Effector memory CD8-positive, alpha-beta T cell (primary cell): Measurements from ENCODE around the gene AQP6.

Experiments used
- ATAC-seq: fragments of 150-1000 bp; cut with Tn5 transposase; replicated peaks from 2 replicates; pipeline ENCODE4 v1.10.0; 2021; ENCODE audit warnings: mild to moderate bottlenecking, moderate library complexity
- DNase-seq, 3 experiments: peaks; one replicate each; pipeline ENCODE4 v3.0.0; 2021
- H3K27ac Mint-ChIP-seq, 2 donors: one replicate each; pipeline ENCODE4 v1.8.0; 2022; ENCODE audit warnings: mild to moderate bottlenecking in 2 of 2, mixed read lengths in 2 of 2, moderate library complexity in 2 of 2
- H3K27me3 Mint-ChIP-seq, 2 donors: one replicate each; pipeline ENCODE4 v1.8.0; 2022; ENCODE audit warnings: mixed read lengths in 2 of 2
- H3K36me3 Mint-ChIP-seq: one replicate; pipeline ENCODE4 v1.8.0; 2022; ENCODE audit warnings: mild to moderate bottlenecking, moderate library complexity, mixed read lengths; ENCODE audit not compliant: insufficient read depth
- H3K4me1 Mint-ChIP-seq, 2 donors: one replicate each; pipeline ENCODE4 v1.8.0; 2022; ENCODE audit warnings: low read depth in 2 of 2, mixed read lengths in 2 of 2
- H3K4me3 Mint-ChIP-seq, 2 donors: one replicate each; pipeline ENCODE4 v1.8.0; 2022; ENCODE audit warnings: mild to moderate bottlenecking in 2 of 2, mixed read lengths in 2 of 2, moderate library complexity in 2 of 2
- H3K9me3 Mint-ChIP-seq, 2 donors: one replicate each; pipeline ENCODE4 v1.8.0; 2022; ENCODE audit warnings: mixed read lengths in 2 of 2

Gene AQP6

GRCh38 chr12:49947593-49948226, 25.0 kb upstream of the AQP6 start:
- no peak overlapping the region for H3K4me3 Mint-ChIP-seq

DNA sequence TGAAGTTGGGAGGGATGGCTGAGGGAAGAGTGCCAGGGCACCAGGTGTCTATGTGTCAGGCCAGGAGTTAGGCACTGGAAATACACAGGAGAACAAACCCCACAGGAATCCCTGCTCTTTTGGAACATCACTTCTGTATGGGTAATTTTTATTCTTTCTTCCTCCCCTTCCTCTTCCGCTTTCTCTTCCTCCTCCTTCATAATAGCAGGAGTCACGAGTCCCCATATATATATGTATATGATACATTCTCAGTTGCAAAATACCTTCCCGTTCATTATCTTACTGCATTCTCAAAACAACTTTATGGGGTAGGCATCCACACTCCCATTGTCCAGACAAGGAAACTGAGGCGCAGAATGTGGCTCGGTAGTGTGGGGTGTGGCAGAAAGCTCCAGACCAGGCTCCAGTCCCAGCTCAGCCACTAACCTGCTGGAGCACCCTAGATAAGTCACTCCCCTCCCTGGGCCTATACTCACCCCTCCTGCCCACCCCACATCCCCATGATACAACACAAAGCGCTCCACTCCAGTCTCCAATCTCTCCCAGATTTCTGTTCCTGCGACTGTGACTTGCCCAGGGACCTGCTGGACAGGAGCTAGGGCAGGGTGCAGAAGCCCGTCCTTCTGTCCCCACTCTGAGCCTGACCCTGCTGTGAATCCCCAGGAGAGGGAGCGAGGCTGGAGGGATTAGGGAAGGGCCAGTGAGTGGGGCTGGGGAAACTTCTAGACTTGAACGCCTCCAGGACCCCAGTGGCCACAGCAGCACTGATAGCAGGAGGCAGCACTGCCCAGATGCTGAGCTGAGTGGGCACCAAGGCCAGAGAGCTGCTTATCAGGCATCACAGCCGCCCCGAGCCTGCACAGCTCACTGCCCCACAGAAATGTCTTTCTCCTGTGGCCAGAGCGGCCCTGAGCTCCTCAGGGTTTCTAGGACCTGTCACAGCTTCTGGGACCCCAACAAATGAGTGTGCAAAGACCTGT, 23.6 kb upstream of the AQP6 start:
- H3K36me3 Mint-ChIP-seq: peaks cover 5% of the 10 kb centered on the region
- ATAC-seq (no peak), DNase-seq (no peak)
- no peak overlapping the region for H3K4me3 Mint-ChIP-seq
- H3K27ac Mint-ChIP-seq: no peak overlapping the region
- H3K4me1 Mint-ChIP-seq: peaks cover 8 to 10% of the 10 kb centered on the region in 2 donors
- H3K9me3 Mint-ChIP-seq: no peaks in the 10 kb centered on the region
- peaks cover 29 to 62% of the 10 kb centered on the region in 2 donors for H3K27me3 Mint-ChIP-seq

More at GRCh38 chr12:49947593-49948226, 25.0 kb upstream of the AQP6 start:
- H3K4me1 Mint-ChIP-seq: peaks cover 11 to 14% of the 10 kb centered on the region in 2 donors
- peaks cover 5% of the 10 kb centered on the region for H3K36me3 Mint-ChIP-seq
- ATAC-seq (no peak), DNase-seq (no peak)
- H3K27me3 Mint-ChIP-seq: peaks cover 22 to 48% of the 10 kb centered on the region in 2 donors
- no peaks in the 10 kb centered on the region for H3K9me3 Mint-ChIP-seq
- H3K27ac Mint-ChIP-seq: peak overlapping the region in 1 of 2 donors; percentile 35

DNA sequence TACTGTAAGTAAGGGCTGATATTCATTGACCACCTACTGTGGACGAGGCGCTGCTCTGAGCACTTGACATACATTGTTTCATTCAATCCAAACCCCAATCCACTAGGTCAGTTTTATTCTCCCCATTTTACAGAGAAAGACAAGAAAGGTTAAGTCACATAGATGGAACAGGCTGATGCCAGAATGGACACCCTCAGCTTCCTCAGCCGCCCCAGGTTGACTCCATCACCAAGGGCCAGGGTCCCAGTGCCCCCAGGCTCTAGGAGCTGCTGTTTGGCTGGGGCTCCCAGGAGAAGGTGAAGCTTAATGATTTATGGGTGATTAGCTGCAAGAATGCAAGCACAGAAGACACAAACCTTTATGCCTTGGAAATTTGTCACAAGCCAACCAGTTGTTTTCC, 22.9 kb upstream of the AQP6 start:
- H3K4me1 Mint-ChIP-seq: peaks cover 8 to 10% of the 10 kb centered on the region in 2 donors
- H3K9me3 Mint-ChIP-seq: no peaks in the 10 kb centered on the region
- H3K27ac Mint-ChIP-seq: no peak overlapping the region
- ATAC-seq: no peak
- peaks cover 5% of the 10 kb centered on the region for H3K36me3 Mint-ChIP-seq
- DNase-seq: no peak
- peaks cover 36 to 70% of the 10 kb centered on the region in 2 donors for H3K27me3 Mint-ChIP-seq
- H3K4me3 Mint-ChIP-seq: no peak overlapping the region

DNA sequence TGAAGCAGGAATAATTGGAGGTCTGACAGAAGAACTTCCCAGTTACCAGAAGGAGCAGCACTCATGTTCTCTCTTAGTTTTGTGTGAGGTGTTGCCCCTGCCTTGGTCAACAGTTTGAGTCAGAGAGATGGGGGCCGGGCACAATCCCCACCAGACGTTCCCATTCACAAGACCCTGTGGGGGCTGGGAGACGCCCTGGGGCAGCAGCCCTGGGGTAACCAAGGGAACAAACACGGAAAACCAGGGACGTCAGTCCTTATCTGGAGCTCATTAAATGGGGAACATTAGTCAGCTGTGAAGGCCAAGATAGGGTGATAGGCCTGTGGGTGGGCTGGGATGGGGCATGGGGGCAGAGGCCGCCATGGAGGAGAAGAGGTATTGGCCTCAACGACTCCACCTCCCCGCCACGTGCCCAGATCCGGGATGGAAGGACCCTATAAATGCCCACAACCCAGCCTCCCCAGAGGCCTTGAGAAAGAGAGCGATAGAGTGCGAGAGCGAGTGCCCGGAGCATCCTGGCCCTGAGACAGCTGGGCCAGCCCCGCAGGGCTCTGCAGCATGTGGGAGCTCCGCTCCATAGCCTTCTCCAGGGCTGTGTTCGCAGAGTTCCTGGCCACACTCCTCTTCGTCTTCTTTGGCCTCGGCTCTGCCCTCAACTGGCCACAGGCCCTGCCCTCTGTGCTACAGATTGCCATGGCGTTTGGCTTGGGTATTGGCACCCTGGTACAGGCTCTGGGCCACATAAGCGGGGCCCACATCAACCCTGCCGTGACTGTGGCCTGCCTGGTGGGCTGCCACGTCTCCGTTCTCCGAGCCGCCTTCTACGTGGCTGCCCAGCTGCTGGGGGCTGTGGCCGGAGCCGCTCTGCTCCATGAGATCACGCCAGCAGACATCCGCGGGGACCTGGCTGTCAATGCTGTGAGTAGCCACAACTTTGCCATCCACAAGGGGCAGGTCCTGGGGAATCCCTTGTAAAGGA, 22.2 kb upstream of the AQP6 start, which contains the start of gene AQP2:
Gene AQP2 (plus strand): TSS at position 465 of the 979 bp plus-strand sequence. CDS start 94 bp downstream, at position 559.
- Mint-ChIP-seq H3K27me3 (peaks cover 39 to 74% of the 10 kb centered on the region in 2 donors), H3K9me3 (no peaks in the 10 kb centered on the region), H3K4me1 (peaks cover 4 to 6% of the 10 kb centered on the region in 2 donors), H3K4me3 (no peak within 1 kb of the TSS), H3K36me3 (peaks cover 4% of the 10 kb centered on the region), H3K27ac (no peak within 1 kb of the TSS)
- no peak for DNase-seq
- no peak for ATAC-seq

DNA sequence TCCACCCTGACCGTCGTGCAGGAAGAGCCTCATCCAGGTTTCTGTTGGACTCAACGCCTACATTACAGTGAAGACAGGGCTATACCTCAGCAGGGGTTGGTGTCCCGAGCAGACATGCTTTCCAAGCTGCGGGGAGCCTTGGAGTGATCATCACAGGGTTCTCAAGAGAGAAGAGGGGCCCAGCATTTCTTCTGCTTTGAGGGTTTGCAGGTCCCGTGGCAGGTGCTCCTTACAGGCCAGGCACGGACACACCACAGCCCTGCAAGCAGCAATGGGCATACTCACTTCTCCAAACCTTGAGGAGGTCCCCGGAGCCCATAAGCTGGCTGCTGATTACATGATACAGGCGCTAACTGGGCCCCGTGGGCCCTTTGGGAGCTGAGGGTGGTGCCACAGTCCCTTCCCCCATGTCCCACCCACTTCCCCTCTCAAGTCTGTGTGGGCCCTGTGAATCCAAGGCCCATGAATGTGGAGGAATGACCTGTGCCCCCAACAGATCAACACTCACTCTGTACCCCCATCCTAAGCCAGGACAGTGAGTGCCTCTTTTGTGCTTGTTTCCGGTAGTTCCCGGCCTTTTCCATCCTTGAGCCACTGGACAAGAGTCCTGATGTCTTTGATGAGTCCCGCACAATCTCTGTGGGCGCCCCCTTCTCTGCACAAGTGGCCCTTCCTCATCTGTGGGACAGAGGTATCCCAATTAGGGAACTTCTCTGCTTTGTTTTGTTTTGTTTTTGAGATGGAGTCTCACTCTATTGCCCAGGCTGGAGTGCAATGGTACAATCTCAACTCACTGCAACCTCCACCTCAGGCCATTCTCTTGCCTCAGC, 21.1 kb upstream of the AQP6 start:
- Mint-ChIP-seq H3K4me3 (no peak overlapping the region), H3K36me3 (no peaks in the 10 kb centered on the region), H3K4me1 (no peaks in the 10 kb centered on the region), H3K27me3 (peaks cover 48 to 84% of the 10 kb centered on the region in 2 donors), H3K27ac (no peak overlapping the region), H3K9me3 (no peaks in the 10 kb centered on the region)
- ATAC-seq (no peak), DNase-seq (no peak)

GRCh38 chr12:49952391-49953055, 20.2 kb upstream of the AQP6 start:
- H3K27ac Mint-ChIP-seq: no peak overlapping the region
- no peaks in the 10 kb centered on the region for H3K9me3 Mint-ChIP-seq
- no peak overlapping the region for H3K4me3 Mint-ChIP-seq
- H3K27me3 Mint-ChIP-seq: peaks cover 57 to 93% of the 10 kb centered on the region in 2 donors
- H3K36me3 Mint-ChIP-seq: no peaks in the 10 kb centered on the region
- no peak for DNase-seq
- H3K4me1 Mint-ChIP-seq: no peaks in the 10 kb centered on the region
- ATAC-seq: no peak

- H3K4me3 Mint-ChIP-seq: no peak overlapping the region
- H3K9me3 Mint-ChIP-seq: no peaks in the 10 kb centered on the region
- DNase-seq (no peak), ATAC-seq (no peak)
- H3K27ac Mint-ChIP-seq: no peak overlapping the region
- no peaks in the 10 kb centered on the region for H3K36me3 Mint-ChIP-seq
- no peaks in the 10 kb centered on the region for H3K4me1 Mint-ChIP-seq
- H3K27me3 Mint-ChIP-seq: peaks cover 63 to 95% of the 10 kb centered on the region in 2 donors
Measured at GRCh38 chr12:49953151-49953550, 19.6 kb upstream of the AQP6 start.

- H3K4me3 Mint-ChIP-seq: no peak overlapping the region
- ATAC-seq (no peak), DNase-seq (no peak)
- H3K4me1 Mint-ChIP-seq: no peaks in the 10 kb centered on the region
- H3K9me3 Mint-ChIP-seq: no peaks in the 10 kb centered on the region
- H3K36me3 Mint-ChIP-seq: no peaks in the 10 kb centered on the region
- no peak overlapping the region for H3K27ac Mint-ChIP-seq
- peaks cover 67 to 95% of the 10 kb centered on the region in 2 donors for H3K27me3 Mint-ChIP-seq
Measured at GRCh38 chr12:49953961-49954846, 18.5 kb upstream of the AQP6 start.

DNA sequence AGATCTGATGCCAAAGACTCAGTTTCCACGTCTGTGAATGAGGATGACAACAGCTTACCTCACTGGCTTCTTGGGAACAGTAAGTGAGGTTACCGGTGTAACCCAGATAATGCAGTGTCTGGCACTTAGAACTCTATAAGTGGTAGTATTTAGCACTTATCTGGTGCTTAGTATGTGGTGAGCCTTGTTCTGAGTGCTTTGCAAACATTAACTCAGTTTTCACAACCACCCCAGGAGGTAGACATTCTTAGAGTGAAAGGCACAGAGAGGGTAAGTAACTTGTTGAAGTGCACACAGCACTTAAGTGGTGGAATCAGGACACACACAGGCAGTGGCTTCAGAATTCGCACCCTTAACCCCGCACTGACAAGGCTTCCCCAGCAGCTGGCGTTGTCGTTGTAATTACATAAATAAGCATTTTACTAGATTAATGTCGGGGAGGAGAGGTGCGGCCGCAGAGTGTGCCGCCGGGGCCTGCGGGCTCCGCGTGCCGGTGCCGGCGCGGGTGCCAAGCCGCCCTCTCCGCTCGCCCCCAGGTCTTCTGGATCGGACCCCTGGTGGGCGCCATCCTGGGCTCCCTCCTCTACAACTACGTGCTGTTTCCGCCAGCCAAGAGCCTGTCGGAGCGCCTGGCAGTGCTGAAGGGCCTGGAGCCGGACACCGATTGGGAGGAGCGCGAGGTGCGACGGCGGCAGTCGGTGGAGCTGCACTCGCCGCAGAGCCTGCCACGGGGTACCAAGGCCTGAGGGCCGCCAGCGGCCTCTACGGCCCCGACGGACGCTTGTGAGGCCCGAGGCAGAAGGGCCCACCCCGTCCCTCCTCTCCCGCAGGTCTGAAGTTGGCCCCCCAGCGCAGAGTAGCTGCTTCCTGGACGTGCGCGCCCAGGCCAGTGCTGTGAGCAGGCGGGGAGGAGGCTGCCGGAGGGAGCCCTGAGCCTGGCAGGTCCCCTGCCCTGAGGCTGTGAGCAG, 17.6 kb upstream of the AQP6 start:
- ATAC-seq: no peak
- H3K27ac Mint-ChIP-seq: no peak overlapping the region
- H3K36me3 Mint-ChIP-seq: no peaks in the 10 kb centered on the region
- no peak overlapping the region for H3K4me3 Mint-ChIP-seq
- no peaks in the 10 kb centered on the region for H3K9me3 Mint-ChIP-seq
- H3K27me3 Mint-ChIP-seq: peaks cover 70 to 95% of the 10 kb centered on the region in 2 donors
- H3K4me1 Mint-ChIP-seq: no peaks in the 10 kb centered on the region
- DNase-seq: no peak

DNA sequence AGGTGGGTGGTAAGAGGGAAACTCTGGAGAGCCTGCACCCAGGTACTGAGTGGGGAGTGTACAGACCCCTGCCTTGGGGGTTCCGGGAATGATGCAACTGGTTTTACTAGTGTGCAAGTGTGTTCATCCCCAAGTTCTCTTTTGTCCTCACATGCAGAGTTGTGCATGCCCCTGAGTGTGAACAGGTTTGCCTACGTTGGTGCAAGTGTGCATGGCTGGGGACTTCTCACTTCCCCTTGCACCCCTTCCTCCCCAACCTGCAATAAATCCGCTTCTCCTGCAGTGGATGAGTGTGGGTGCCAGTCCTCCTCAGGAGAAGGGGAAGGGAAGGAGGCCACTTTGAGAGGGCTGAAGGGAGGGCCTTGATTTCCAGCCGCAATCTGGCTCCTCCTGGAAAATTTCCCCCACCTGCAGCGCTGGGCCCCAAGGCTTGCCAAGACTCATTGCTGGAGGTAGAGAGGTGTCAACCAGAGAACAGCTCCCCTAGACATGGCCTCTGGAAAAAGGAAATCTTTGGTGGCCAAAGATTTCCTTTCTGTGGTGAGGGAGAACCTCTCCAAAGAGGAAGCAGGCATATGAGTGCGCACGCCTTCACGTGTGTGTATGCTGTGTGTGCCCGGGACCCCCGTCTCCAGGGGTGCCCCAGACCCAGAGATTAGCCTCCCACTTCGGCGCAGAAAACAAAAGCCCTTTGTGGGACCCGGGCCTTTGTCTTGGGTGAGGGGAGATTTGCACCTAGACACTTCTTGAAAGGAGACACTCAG, 16.7 kb upstream of the AQP6 start:
- Mint-ChIP-seq H3K27me3 (peaks cover 72 to 95% of the 10 kb centered on the region in 2 donors), H3K27ac (no peak overlapping the region), H3K4me1 (peaks cover 3 to 5% of the 10 kb centered on the region in 2 donors), H3K36me3 (no peaks in the 10 kb centered on the region), H3K9me3 (no peaks in the 10 kb centered on the region), H3K4me3 (no peak overlapping the region)
- ATAC-seq (no peak), DNase-seq (no peak)
